Esophagus muscularis mucosa (tissue), 4 donors: Measurements from ENCODE around the gene PRRG4. TPM values are rescaled to one million over a fixed set of nuclear protein-coding genes. Genes with fewer than 3 reads are reported as not detected.
A peak's percentile ranks its signal among the peaks of the same experiment; 100 is the strongest.

Experiments
- DNase-seq: peaks from one replicate; pipeline ENCODE4 v3.0.0-alpha.2; 2017; ENCODE audit errors: extremely low spot score
- H3K27ac ChIP-seq, 4 donors: fragments of 200-600 bp; sonication (generic); replicated peaks in 1 of 4; 1 replicate in 3 of 4; 2 replicates in 1 of 4; pipeline ENCODE4 v1.5.1; 2016 to 2019; ENCODE audit warnings: mild to moderate bottlenecking in 1 of 4
- H3K27me3 ChIP-seq, 4 donors: fragments of 200-600 bp; sonication (generic); one replicate each; pipeline versions ENCODE4 v1.5.1 to v1.6.0; 2016 to 2019
- H3K36me3 ChIP-seq, 4 donors: fragments of 200-600 bp; sonication (generic); one replicate each; pipeline ENCODE4 v1.5.1; 2016 to 2019
- H3K4me1 ChIP-seq, 4 donors: fragments of 200-600 bp; sonication (generic); one replicate each; pipeline ENCODE4 v1.5.1; 2016 to 2019
- H3K4me3 ChIP-seq, 4 donors: fragments of 200-600 bp; sonication (generic); 1 replicate in 2 of 4; 2 replicates in 2 of 4; pipeline ENCODE4 v1.5.1; 2016 to 2019; ENCODE audit warnings: mild to moderate bottlenecking in 4 of 4, moderate library complexity in 1 of 4
- H3K9me3 ChIP-seq, 4 donors: fragments of 200-600 bp; sonication (generic); 1 replicate in 3 of 4; 2 replicates in 1 of 4; pipeline ENCODE4 v1.5.1; 2016 to 2019
- EP300 ChIP-seq: sonication (generic); formaldehyde crosslinking; IDR thresholded peaks from one replicate; pipeline ENCODE4 v1.6.1; 2017; ENCODE audit warnings: antibody characterized with exemption
- POLR2A ChIP-seq: fragments of 450-650 bp; IDR thresholded peaks from one replicate; pipeline ENCODE4 v1.6.1; 2017; ENCODE audit warnings: antibody characterized with exemption, moderate library complexity, mild to moderate bottlenecking, low read depth
- POLR2AphosphoS5 ChIP-seq, 2 donors: sonication (generic); formaldehyde crosslinking; IDR thresholded peaks; one replicate each; pipeline ENCODE4 v1.6.1; 2017; ENCODE audit warnings: antibody characterized with exemption in 2 of 2
- WGBS: methylation state at CpG from one replicate; pipeline ENCODE4 v1.1.5; 2018; 5-methylcytosine and 5-hydroxymethylcytosine counted together
- intact Hi-C: fragments of 100-400 bp; cut with DNase I; formaldehyde crosslinking; loops from one replicate; pipeline ENCODE4 v1.15.1; 2023
- total RNA-seq, 4 donors: library from RNA; depleted of rRNA; stranded (reverse); fragments of >200 nt; gene quantifications; one replicate each; pipeline versions ENCODE4 v1.1.0 to v1.2.1, GENCODE V29; 2016
- TF ChIP-seq, protein P1 (sequence below), 3 experiments: fragments of 200-600 bp in 2 of 3; fragments of 450-650 bp in 1 of 3; sonication (generic) in 2 of 3; IDR thresholded peaks; one replicate each; pipeline ENCODE4 v1.5.1; 2017 to 2019; ENCODE audit warnings: antibody characterized with exemption in 3 of 3, mild to moderate bottlenecking in 2 of 3, moderate library complexity in 1 of 3

Gene PRRG4
- total RNA-seq, 4 donors from 2014 or later = 1.7 to 2.8 (median 2.2) TPM

DNA sequence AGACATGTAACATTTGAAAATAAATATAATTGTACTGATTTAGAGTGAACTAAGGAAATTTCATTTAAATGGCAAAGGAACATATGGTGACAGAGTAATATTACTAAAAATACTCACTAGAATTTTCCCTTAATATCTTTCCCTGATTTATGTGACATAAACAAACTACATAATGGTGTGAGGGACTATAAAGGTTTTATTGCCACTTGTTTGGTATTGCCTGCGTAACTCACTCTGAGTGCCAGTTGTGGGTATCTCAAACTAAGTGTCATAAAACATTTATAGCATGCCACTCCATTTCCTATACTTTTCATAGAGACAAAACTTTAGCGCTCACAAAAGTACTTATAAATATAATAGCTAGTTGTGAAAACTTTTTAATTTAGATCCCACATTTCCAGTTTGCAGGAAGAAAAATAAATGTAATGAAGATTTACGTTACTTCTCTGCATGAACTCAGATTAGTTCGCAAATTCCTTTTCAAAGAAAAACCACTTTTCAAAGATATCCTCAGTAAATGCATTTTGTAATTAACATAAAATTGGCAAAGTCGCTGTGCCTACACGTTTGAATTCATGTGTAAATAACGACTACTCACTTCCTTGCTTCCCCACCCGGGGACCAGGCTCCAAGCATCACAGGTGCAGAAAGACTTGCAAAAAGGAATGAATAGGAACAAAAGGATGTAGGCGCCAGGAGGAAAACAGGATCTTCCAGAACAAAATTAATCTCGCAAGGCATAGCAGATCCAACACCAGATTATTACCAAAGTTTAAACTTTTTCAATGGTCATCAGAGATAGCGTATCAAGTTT, 61.3 kb downstream of the PRRG4 start:
- Histone ChIP-seq H3K27ac (no peak overlapping the region), H3K9me3 (no peaks in the 10 kb centered on the region), H3K4me3 (peak overlapping the region in 1 of 4 donors; percentile 99), H3K27me3 (no peaks in the 10 kb centered on the region), H3K36me3 (no peaks in the 10 kb centered on the region), H3K4me1 (peaks cover 10 to 32% (median 21%) of the 10 kb centered on the region in 4 donors)
- no peak for TF ChIP-seq POLR2AphosphoS5 (IDR thresholded peaks at IDR 0.05)
- no peak for TF ChIP-seq POLR2A
- TF ChIP-seq, protein P1, sequence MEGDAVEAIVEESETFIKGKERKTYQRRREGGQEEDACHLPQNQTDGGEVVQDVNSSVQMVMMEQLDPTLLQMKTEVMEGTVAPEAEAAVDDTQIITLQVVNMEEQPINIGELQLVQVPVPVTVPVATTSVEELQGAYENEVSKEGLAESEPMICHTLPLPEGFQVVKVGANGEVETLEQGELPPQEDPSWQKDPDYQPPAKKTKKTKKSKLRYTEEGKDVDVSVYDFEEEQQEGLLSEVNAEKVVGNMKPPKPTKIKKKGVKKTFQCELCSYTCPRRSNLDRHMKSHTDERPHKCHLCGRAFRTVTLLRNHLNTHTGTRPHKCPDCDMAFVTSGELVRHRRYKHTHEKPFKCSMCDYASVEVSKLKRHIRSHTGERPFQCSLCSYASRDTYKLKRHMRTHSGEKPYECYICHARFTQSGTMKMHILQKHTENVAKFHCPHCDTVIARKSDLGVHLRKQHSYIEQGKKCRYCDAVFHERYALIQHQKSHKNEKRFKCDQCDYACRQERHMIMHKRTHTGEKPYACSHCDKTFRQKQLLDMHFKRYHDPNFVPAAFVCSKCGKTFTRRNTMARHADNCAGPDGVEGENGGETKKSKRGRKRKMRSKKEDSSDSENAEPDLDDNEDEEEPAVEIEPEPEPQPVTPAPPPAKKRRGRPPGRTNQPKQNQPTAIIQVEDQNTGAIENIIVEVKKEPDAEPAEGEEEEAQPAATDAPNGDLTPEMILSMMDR (IDR thresholded peaks at IDR 0.05) = no peak
- no peak for TF ChIP-seq EP300
- intact Hi-C loops = loop anchor here (5.0 kb wide), 1 partner anchor 146 kb away; the partner anchor contains the start of gene TCP11L1
- 67% methylated on average over 11 of the region's 11 CpGs for WGBS
- no peak for DNase-seq

DNA sequence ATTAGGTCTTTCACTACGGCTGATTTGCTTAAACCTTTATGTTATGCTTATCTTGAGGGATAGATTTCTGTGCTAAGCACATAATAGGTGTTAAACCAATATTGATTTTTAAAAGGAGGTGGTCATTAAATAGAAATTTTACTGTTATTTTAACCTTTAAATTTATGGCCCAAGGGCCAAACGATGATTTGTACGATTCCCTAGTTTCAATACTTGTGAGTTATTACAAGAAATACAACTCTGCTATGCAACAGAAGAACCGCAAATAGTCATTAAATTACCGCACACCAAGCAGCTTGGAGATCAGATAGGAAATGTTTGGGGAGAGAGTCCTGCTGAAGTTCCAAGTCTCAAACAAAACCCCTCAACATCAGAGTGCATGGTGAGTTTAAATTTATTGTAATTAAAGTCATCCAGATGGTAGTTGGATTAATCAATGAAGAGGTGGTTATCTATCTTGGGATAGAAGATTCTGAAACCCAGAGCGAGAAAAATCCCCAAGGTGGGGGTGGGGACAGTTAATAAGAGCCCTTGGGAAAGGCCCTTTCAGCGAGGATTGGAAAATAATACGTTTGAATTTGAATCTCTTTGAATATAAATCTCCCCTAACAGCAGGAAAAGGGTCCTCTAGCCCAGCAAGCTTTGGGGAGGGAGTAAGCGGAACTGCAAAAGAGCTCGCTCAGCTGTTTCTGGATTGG, 62.1 kb downstream of the PRRG4 start:
- no peaks in the 10 kb centered on the region for H3K36me3 ChIP-seq
- no peak for DNase-seq
- H3K27me3 ChIP-seq = no peaks in the 10 kb centered on the region
- peak overlapping the region; percentile 85 to 97 (median 96) for H3K27ac ChIP-seq
- TF ChIP-seq POLR2A (no peak), EP300 (no peak), POLR2AphosphoS5 (IDR thresholded peaks at IDR 0.05) (no peak)
- intact Hi-C loops = loop anchor here (5.0 kb wide), 1 partner anchor 145 kb away; the partner anchor contains the start of gene TCP11L1
- H3K4me3 ChIP-seq = peak overlapping the region; percentile 71 to 99 (median 96)
- no peaks in the 10 kb centered on the region for H3K9me3 ChIP-seq
- peaks cover 10 to 32% (median 21%) of the 10 kb centered on the region in 4 donors for H3K4me1 ChIP-seq
- 15% methylated on average over 10 of the region's 10 CpGs for WGBS

DNA sequence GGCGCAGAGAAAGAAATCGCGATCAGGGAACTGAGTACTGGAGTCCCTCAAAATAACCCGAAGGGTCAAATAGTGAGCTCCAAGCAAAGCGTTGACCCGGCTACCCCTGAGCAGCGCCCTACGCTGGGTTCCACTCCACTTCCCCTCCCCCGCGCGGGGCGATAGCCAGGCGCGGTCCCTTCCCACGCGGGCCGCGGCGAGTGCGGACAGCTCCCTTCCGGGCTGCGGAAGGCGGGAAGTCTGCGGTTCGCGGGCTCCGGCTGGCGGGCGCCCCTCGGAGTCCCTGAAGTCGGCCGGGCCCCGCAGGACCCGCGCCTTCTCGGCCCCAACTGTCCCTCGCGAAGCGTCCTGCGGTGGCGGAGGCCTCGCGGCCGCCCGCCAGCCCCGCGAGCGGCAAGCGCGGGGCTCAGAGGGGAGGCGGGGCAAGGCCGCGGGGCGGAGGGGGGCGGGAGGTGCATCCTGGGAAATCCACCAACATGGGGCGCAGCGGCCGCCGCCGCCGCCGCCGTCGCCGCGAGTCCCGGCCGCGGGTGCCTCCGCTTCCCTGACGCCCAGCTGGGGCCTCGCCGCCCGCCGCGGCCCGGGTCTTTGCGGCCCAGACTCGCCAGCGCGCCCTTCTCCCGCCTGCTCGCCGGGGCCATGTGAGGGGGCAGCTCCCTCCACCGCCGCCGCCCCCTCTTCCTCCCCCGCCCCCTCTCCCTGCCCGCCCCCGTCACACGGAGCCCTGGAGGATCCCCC, 62.8 kb downstream of the PRRG4 start, which contains the start of gene QSER1:
Gene QSER1, plus strand, starts transcription at position 457 of the 738 bp plus-strand sequence. CDS start 315 bp downstream, outside the sequence.
- peak; percentile 93 for DNase-seq
- Histone ChIP-seq H3K4me1 (peaks cover 10 to 32% (median 21%) of the 10 kb centered on the region in 4 donors), H3K4me3 (peak within 1 kb of the TSS; percentile 71 to 99 (median 96)), H3K27ac (peak within 1 kb of the TSS; percentile 85 to 97 (median 96)), H3K36me3 (no peaks in the 10 kb centered on the region), H3K27me3 (no peaks in the 10 kb centered on the region), H3K9me3 (no peaks in the 10 kb centered on the region)
- intact Hi-C loops = loop anchor here (5.0 kb wide), 1 partner anchor 145 kb away; the partner anchor contains the start of gene TCP11L1
- 0% methylated on average over 5 of the region's 91 CpGs for WGBS
- TF ChIP-seq POLR2AphosphoS5 (IDR thresholded peaks at IDR 0.05) (peak in 1 of 2 donors; percentile 84), EP300 (no peak), POLR2A (peak; percentile 60)

DNA sequence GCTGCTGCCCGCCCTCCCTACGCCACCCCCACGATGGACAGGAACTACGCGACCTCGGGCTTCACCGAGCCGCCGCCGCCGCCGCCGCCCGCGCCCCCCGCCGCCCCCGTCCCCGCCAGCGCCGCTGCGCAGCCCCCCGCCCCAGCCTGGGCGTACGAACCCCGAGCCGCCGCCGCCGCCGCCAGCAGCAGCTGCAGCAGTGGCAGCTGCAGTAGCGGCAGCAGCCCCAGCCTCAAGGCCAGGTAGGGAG, 63.3 kb downstream of the PRRG4 start:
- H3K27me3 ChIP-seq = no peaks in the 10 kb centered on the region
- H3K27ac ChIP-seq = peak overlapping the region; percentile 85 to 97 (median 96)
- peaks cover 10 to 32% (median 21%) of the 10 kb centered on the region in 4 donors for H3K4me1 ChIP-seq
- peak overlapping the region; percentile 71 to 99 (median 96) for H3K4me3 ChIP-seq
- TF ChIP-seq POLR2A (no peak), EP300 (no peak), POLR2AphosphoS5 (IDR thresholded peaks at IDR 0.05) (no peak)
- TF ChIP-seq, protein P1 (IDR thresholded peaks at IDR 0.05) = no peak
- no CpG with 5 or more reads among the region's 32 CpGs for WGBS
- no peaks in the 10 kb centered on the region for H3K9me3 ChIP-seq
- DNase-seq = no peak
- no peaks in the 10 kb centered on the region for H3K36me3 ChIP-seq
- intact Hi-C loops = loop anchor here (5.0 kb wide), 1 partner anchor 144 kb away; the partner anchor contains the start of gene TCP11L1
